Cardiac fibroblast (primary cell): ENCODE measurements around the gene PSMD12.

Experiments used
- DNase-seq, 2 donors: peaks; one replicate each; pipeline versions ENCODE4 v3.0.0 to v3.0.0-alpha.2; 2010; ENCODE audit warnings: low read depth in 2 of 2
- H3K4me3 ChIP-seq, 2 donors: replicated peaks in 1 of 2; 1 replicate in 1 of 2; 2 replicates in 1 of 2; pipeline ENCODE4 v1.5.1; 2011; ENCODE audit warnings: low read depth in 2 of 2, low read length in 2 of 2, mild to moderate bottlenecking in 2 of 2, moderate library complexity in 1 of 2
- CTCF ChIP-seq: IDR thresholded peaks from one replicate; pipeline ENCODE4 v1.5.1; 2011; ENCODE audit warnings: low read depth, mild to moderate bottlenecking, low read length, inconsistent platforms

PSMD12 gene

GRCh38 chr17:67366193-67367157 lies at the start of gene PSMD12:
TSS of gene PSMD12 (minus strand) at chr17:67366577. CDS start at chr17:67366519, 58 bp downstream.
- peak within 1 kb of the TSS; percentile 86 to 96 for H3K4me3 ChIP-seq
- no peak for TF ChIP-seq CTCF
- peak; percentile 92 to 93 for DNase-seq

GRCh38 chr17:67415291-67415690 lies 48.9 kb upstream of the PSMD12 start:
- H3K4me3 ChIP-seq = no peak overlapping the region
- no peak for TF ChIP-seq CTCF
- no peak for DNase-seq

GRCh38 chr17:67414559-67414958 lies 48.2 kb upstream of the PSMD12 start:
- TF ChIP-seq CTCF = no peak
- no peak overlapping the region for H3K4me3 ChIP-seq
- no peak for DNase-seq

DNA sequence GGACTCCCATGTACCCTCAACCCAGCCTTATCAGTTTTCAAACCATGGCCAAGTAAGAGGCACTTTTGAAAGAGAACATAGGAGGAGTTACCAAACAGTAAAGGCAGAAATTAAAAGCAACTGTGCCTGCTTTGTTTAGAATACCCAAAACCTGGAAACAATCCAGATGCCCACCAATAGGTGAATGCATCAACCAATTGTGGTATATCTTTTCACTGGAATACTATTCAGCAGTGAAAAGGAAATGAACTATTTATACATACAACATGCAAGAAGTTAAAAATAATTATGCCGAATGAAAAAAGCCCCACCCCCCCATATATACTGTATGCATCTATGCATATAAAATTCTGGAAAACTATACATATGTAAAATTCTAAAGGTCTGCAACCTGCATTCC lies 47.8 kb upstream of the PSMD12 start:
- no peak for DNase-seq
- no peak overlapping the region for H3K4me3 ChIP-seq
- no peak for TF ChIP-seq CTCF

DNA sequence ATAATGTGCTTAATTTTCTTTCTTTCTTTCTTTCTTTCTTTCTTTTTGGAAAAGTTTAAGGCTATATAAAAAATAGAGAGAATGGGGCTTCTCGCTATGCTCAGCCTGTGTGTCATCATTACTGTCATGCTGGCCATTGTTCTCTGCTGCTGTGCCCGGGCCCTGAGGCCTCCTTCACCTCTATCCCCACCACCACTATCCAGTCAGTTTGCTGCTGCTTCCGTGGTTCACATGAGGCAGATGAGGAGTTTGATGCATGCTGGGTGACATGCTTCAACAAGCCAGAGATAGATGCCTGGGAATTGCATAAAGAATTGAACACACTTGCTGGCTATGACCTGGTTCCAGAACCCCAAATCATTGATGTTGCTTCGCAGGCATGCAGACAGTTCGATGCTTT lies 47.0 kb upstream of the PSMD12 start:
- H3K4me3 ChIP-seq = no peak overlapping the region
- no peak for TF ChIP-seq CTCF
- no peak for DNase-seq

DNA sequence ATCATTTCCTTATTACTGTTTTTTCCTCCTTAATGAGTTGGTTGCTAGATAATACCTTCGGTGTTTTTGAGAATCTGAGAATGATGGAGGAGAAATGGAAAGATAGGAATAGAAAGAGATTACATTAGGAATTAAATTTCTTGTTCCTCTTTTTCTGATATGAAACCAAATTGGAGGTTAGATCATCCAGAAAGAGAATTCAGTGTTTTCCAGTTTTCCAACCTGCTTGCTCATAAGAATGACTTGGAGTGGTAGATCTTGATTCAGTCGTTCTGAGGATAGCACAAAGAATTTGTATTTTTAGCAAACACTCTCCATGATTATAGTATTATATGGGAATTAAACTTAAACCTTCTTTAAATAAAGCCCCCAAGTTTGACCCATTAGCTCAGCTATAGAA lies 46.6 kb upstream of the PSMD12 start:
- TF ChIP-seq CTCF = no peak
- no peak for DNase-seq
- no peak overlapping the region for H3K4me3 ChIP-seq
